Measurements from ENCODE around the gene NUP205. TPM values are rescaled to one million over a fixed set of nuclear protein-coding genes. Genes with fewer than 3 reads are reported as not detected.

NUP205 gene
- total and polyA plus RNA-seq, 11 donors: 9.4 to 18.6 (median 13.6) TPM

- no peak overlapping the region for H3K4me3 ChIP-seq
- DNase-seq (no peak), ATAC-seq (no peak)
- peaks cover 0 to 2% (median 0%) of the 10 kb centered on the region in 12 donors for H3K4me1 ChIP-seq
- no peaks in the 10 kb centered on the region for H3K27me3 ChIP-seq
- TF ChIP-seq CTCF (IDR thresholded peaks at IDR 0.05) (no peak), POLR2A (IDR thresholded peaks at IDR 0.05) (no peak)
- H3K27ac ChIP-seq: no peak overlapping the region
- WGBS, 4 donors: 78 to 92% (median 81%) methylated on average over 3 of the region's 3 CpGs
- peaks cover 0 to 98% (median 85%) of the 10 kb centered on the region in 9 donors for H3K36me3 ChIP-seq
- H3K9me3 ChIP-seq: no peaks in the 10 kb centered on the region
- intact Hi-C loops (cut with DNase I): loop anchor here in 6 of 10 donors (2.0 to 10.0 kb wide), 6 partner anchors 129 to 372 kb away; partner anchors contain the start of gene CNOT4 (in 1 of the 6)
Observed at GRCh38 chr7:135644154-135644553, 86.4 kb downstream of the NUP205 start.

- TF ChIP-seq POLR2A (IDR thresholded peaks at IDR 0.05) (no peak), CTCF (IDR thresholded peaks at IDR 0.05) (no peak)
- Histone ChIP-seq H3K36me3 (peaks cover 0 to 94% (median 79%) of the 10 kb centered on the region in 9 donors), H3K4me1 (peaks cover 0 to 2% (median 0%) of the 10 kb centered on the region in 12 donors), H3K4me3 (no peak overlapping the region), H3K9me3 (no peaks in the 10 kb centered on the region), H3K27me3 (no peaks in the 10 kb centered on the region), H3K27ac (no peak overlapping the region)
- ATAC-seq (no peak), DNase-seq (no peak)
- 81 to 86% (median 86%) methylated on average over 3 of the region's 3 CpGs for WGBS, 4 donors
- intact Hi-C loops (cut with DNase I): loop anchor here (2.0 to 10.0 kb wide), 6 partner anchors 130 to 372 kb away; partner anchors contain the start of gene CNOT4 (in 1 of the 10)
Observed at GRCh38 chr7:135644729-135645128, 87.0 kb downstream of the NUP205 start.

- no peak overlapping the region for H3K4me3 ChIP-seq
- H3K36me3 ChIP-seq: peaks cover 0 to 89% (median 73%) of the 10 kb centered on the region in 9 donors
- no peaks in the 10 kb centered on the region for H3K27me3 ChIP-seq
- 39 to 44% (median 43%) methylated on average over 6 of the region's 6 CpGs for WGBS, 4 donors
- H3K9me3 ChIP-seq: no peaks in the 10 kb centered on the region
- H3K27ac ChIP-seq: no peak overlapping the region
- H3K4me1 ChIP-seq: peaks cover 0 to 2% (median 0%) of the 10 kb centered on the region in 12 donors
- intact Hi-C loops (cut with DNase I): loop anchor here in 7 of 10 donors (2.0 to 10.0 kb wide), 5 partner anchors 131 to 369 kb away; partner anchors contain the start of gene CNOT4 (in 1 of the 7)
- ATAC-seq: peak in 3 of 4 donors; percentile 51 to 70 (median 62)
- no peak for DNase-seq
- TF ChIP-seq POLR2A (IDR thresholded peaks at IDR 0.05): no peak
- peak; percentile 56 to 79 (median 70) for TF ChIP-seq CTCF (IDR thresholded peaks at IDR 0.05)
Observed at GRCh38 chr7:135645296-135645904, 87.7 kb downstream of the NUP205 start.

GRCh38 chr7:135647755-135648154 lies 90.0 kb downstream of the NUP205 start:
- no peak for DNase-seq
- Histone ChIP-seq H3K4me1 (peaks cover 0 to 2% (median 0%) of the 10 kb centered on the region in 12 donors), H3K4me3 (no peak overlapping the region), H3K27me3 (no peaks in the 10 kb centered on the region), H3K27ac (no peak overlapping the region), H3K36me3 (peaks cover 0 to 73% (median 53%) of the 10 kb centered on the region in 9 donors), H3K9me3 (no peaks in the 10 kb centered on the region)
- intact Hi-C loops (cut with DNase I): loop anchor here in 5 of 10 donors (5.0 to 10.0 kb wide), 3 partner anchors 133 to 370 kb away; partner anchors contain the start of gene CNOT4 (in 1 of the 5)
- no peak for ATAC-seq
- WGBS, 4 donors: 66 to 87% (median 85%) methylated on average over 1 of the region's 1 CpG
- TF ChIP-seq CTCF (IDR thresholded peaks at IDR 0.05): no peak
- no peak for TF ChIP-seq POLR2A (IDR thresholded peaks at IDR 0.05)

All from heart left ventricle (tissue), 16 donors.